ENCODE results near the gene ENO2. TPM values are rescaled to one million over a fixed set of nuclear protein-coding genes. Genes with fewer than 3 reads are reported as not detected.
A peak's percentile ranks its signal among the peaks of the same experiment; 100 is the strongest.

The ENO2 gene
- total RNA-seq, 2 donors from 2014 or later = 151 to 158 TPM

DNA sequence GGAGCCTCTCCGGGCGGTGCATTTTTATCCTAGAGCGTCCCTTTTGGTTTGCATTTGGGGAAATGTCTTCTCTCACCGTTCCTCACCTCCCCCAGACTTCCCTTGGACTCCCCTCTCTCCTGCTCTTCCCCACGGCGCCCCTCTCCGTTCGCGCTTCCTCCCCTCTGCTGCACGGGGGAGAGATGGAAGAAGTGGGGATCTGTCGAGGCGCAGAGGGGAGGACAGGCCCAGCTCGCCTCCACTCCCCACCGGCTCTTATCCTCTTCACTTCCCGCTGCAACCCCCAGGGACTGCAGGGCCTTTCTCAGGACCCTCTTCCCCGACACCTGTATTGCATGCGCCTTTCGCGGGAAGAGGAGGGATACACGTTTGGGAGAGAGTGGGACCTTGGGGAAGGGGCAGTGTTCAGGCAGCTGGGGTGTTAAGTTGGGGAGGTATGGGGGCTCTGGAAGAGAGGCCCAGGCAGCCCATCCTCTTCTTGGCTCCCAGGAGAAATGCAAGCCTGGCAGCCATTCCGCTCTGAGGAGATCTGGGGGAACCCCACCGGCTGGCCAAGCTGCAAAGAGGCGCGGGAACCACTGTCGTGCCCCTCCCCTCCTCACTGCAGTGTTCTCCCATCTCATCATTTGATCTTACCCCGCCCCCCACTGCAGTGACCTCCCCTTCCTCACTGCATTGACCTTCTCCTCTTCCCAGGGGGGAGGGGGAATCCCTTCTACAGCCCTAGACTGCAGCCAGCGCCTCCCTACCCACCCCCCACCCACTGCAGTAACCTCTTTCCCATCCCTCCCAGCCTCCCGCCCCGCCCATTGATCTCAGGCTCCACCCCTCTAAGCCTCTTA is 788 bp downstream of the ENO2 start:
- H3K27me3 Mint-ChIP-seq = peaks cover 0 to 7% of the 10 kb centered on the region in 2 donors
- H3K36me3 Mint-ChIP-seq = no peaks in the 10 kb centered on the region
- H3K4me1 Mint-ChIP-seq (ENCODE audit: low read depth in 2 of 2) = peaks cover 26 to 29% of the 10 kb centered on the region in 2 donors
- H3K27ac Mint-ChIP-seq = peak overlapping the region; percentile 67 to 80
- peak overlapping the region; percentile 95 for H3K4me3 Mint-ChIP-seq
- no peak for DNase-seq (ENCODE audit: low spot score)
- H3K9me3 Mint-ChIP-seq = no peaks in the 10 kb centered on the region
- ATAC-seq = no peak

DNA sequence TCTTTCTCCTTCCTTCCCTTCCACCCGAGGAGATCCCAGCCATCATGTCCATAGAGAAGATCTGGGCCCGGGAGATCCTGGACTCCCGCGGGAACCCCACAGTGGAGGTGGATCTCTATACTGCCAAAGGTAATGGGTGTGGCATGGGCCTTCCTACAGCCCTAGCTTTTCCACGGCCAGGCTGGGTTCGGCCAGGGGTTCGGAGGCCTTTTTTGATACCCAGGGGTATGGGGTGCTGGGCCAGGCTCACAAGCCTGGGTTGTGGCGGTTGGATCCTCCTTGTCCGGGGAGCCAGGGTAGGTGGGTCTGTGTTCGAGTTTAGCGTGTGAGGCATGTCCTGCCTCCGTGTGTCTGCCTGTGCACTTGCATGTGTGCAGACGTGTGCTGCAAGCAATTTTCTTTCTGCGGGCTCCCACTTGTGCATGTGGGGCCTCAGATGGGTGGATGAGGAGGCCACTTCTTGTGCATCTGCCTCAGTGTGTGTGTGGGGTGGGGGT is 1.5 kb downstream of the ENO2 start:
- ATAC-seq (no peak), DNase-seq (ENCODE audit: low spot score) (no peak)
- Mint-ChIP-seq H3K4me1 (ENCODE audit: low read depth in 2 of 2) (peaks cover 26 to 29% of the 10 kb centered on the region in 2 donors), H3K27me3 (peaks cover 0 to 7% of the 10 kb centered on the region in 2 donors), H3K27ac (no peak overlapping the region), H3K9me3 (no peaks in the 10 kb centered on the region), H3K36me3 (no peaks in the 10 kb centered on the region), H3K4me3 (peak overlapping the region; percentile 95)

DNA sequence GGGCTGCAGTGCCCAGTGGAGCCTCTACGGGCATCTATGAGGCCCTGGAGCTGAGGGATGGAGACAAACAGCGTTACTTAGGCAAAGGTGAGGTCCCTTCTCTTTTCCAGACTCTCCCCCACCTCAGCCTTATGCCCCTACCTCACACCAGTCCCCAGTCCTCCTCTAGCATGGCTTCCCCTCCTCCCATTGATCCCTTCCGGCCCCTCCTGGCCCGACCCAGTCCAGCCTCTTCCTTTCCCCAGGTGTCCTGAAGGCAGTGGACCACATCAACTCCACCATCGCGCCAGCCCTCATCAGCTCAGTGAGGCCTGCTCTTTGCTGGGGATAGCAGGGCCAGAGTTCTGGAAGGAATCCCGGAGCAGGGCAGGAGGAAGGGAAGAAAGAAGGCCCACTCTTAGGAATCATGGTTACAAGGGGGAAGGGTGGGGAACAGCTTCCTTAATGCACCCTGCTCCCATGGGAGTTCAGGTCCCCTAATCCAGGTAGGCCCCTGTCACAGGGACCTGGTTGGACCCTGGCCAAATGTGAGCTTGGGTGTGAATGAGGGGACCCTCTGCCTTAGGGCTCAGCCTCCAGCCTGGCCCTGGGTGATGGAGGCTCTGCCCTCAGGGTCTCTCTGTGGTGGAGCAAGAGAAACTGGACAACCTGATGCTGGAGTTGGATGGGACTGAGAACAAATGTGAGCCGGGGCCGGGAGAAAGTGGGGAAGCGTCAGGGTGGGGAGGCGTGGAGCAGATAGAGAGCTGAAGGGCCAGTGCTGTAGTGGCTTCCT is 2.2 kb downstream of the ENO2 start:
- DNase-seq (ENCODE audit: low spot score) (no peak), ATAC-seq (no peak)
- Mint-ChIP-seq H3K36me3 (no peaks in the 10 kb centered on the region), H3K4me1 (ENCODE audit: low read depth in 2 of 2) (peaks cover 26 to 29% of the 10 kb centered on the region in 2 donors), H3K9me3 (no peaks in the 10 kb centered on the region), H3K27me3 (peaks cover 0 to 7% of the 10 kb centered on the region in 2 donors), H3K27ac (no peak overlapping the region), H3K4me3 (peak overlapping the region; percentile 95)

DNA sequence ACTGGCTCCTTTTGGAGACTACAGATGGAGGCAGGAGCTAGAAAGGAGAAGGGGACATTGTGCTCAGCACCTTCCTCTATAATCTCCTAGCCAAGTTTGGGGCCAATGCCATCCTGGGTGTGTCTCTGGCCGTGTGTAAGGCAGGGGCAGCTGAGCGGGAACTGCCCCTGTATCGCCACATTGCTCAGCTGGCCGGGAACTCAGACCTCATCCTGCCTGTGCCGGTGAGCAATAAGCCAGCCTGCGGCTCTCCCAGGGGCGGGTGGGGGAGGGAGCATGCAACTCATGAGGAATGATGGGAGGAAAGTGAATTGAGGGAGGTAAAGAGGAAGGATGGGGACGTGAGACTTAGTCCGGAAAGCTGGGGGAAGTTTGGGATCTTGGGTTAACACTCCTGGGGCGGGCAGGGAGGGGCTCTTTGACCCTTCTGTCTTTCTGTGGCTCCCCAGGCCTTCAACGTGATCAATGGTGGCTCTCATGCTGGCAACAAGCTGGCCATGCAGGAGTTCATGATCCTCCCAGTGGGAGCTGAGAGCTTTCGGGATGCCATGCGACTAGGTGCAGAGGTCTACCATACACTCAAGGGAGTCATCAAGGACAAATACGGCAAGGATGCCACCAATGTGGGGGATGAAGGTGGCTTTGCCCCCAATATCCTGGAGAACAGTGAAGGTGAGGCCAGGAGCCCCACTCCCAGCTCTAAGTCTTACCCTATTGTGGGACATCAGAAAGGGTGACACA is 3.3 kb downstream of the ENO2 start:
- H3K4me3 Mint-ChIP-seq = no peak overlapping the region
- ATAC-seq = no peak
- H3K27me3 Mint-ChIP-seq = peaks cover 0 to 6% of the 10 kb centered on the region in 2 donors
- no peak overlapping the region for H3K27ac Mint-ChIP-seq
- DNase-seq (ENCODE audit: low spot score) = no peak
- no peaks in the 10 kb centered on the region for H3K36me3 Mint-ChIP-seq
- no peaks in the 10 kb centered on the region for H3K9me3 Mint-ChIP-seq
- peaks cover 23 to 28% of the 10 kb centered on the region in 2 donors for H3K4me1 Mint-ChIP-seq (ENCODE audit: low read depth in 2 of 2)

DNA sequence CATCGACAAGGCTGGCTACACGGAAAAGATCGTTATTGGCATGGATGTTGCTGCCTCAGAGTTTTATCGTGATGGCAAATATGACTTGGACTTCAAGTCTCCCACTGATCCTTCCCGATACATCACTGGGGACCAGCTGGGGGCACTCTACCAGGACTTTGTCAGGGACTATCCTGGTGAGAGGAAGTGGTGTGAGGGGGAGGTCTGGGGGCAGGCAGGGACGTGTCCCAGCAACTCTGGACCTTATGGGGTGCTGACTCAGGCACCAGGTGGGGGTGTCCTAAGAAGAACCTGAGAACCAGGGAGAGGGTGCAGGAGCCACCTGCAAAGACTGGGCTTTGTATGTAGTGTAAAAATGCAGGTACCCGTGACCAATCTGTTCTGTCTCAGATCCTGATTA is 5.2 kb downstream of the ENO2 start:
- DNase-seq (ENCODE audit: low spot score) = no peak
- Mint-ChIP-seq H3K36me3 (no peaks in the 10 kb centered on the region), H3K27me3 (no peaks in the 10 kb centered on the region), H3K4me3 (no peak overlapping the region), H3K4me1 (ENCODE audit: low read depth in 2 of 2) (peaks cover 20 to 24% of the 10 kb centered on the region in 2 donors), H3K9me3 (no peaks in the 10 kb centered on the region), H3K27ac (peak overlapping the region; percentile 3 to 11)
- no peak for ATAC-seq

DNA sequence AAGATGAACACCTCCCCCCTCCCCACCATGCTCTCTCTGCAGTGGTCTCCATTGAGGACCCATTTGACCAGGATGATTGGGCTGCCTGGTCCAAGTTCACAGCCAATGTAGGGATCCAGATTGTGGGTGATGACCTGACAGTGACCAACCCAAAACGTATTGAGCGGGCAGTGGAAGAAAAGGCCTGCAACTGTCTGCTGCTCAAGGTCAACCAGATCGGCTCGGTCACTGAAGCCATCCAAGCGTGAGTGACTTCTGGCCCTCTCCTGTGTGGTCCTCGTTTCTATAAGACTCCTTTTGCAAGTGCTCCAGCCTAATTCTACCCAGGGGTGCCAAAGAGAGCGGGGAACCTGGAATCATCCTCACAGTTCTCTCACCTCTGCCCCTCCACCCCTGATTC is 7.2 kb downstream of the ENO2 start:
- ATAC-seq = no peak
- Mint-ChIP-seq H3K4me3 (no peak overlapping the region), H3K27ac (no peak overlapping the region), H3K36me3 (no peaks in the 10 kb centered on the region), H3K9me3 (no peaks in the 10 kb centered on the region), H3K4me1 (ENCODE audit: low read depth in 2 of 2) (peaks cover 16 to 21% of the 10 kb centered on the region in 2 donors), H3K27me3 (no peaks in the 10 kb centered on the region)
- DNase-seq (ENCODE audit: low spot score) = no peak

DNA sequence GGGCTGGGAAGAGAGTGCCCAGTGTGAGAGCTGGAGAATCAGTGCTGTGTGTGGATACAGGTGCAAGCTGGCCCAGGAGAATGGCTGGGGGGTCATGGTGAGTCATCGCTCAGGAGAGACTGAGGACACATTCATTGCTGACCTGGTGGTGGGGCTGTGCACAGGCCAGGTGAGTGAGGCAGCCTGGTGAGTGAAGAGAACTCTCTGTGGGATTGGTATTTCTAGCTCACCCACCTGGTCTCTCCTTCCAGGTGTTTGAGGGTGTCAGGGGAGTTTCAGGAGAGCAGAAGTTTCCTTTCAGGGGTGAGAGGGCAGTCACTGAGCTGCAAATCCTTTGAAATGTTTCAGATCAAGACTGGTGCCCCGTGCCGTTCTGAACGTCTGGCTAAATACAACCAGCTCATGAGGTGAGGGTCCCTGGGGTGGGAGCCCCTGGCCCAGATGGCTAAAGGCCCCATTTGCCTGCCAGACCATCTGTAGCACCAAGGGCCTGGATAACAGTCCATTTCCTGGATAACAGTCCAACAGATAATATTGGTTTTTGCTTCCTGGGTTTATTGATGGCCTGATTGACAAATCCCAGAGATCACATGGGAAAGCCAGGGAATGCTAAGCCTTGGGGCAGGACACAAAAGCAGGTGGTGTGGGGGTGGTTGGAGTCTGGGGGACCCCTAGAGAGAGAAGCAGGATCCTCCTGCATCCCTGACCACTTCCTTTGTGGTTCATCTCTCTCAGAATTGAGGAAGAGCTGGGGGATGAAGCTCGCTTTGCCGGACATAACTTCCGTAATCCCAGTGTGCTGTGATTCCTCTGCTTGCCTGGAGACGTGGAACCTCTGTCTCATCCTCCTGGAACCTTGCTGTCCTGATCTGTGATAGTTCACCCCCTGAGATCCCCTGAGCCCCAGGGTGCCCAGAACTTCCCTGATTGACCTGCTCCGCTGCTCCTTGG is 7.9 kb downstream of the ENO2 start:
- DNase-seq (ENCODE audit: low spot score) (no peak), ATAC-seq (no peak)
- Mint-ChIP-seq H3K4me3 (no peak overlapping the region), H3K4me1 (ENCODE audit: low read depth in 2 of 2) (peaks cover 23 to 29% of the 10 kb centered on the region in 2 donors), H3K9me3 (no peaks in the 10 kb centered on the region), H3K27ac (no peak overlapping the region), H3K36me3 (no peaks in the 10 kb centered on the region), H3K27me3 (no peaks in the 10 kb centered on the region)

DNA sequence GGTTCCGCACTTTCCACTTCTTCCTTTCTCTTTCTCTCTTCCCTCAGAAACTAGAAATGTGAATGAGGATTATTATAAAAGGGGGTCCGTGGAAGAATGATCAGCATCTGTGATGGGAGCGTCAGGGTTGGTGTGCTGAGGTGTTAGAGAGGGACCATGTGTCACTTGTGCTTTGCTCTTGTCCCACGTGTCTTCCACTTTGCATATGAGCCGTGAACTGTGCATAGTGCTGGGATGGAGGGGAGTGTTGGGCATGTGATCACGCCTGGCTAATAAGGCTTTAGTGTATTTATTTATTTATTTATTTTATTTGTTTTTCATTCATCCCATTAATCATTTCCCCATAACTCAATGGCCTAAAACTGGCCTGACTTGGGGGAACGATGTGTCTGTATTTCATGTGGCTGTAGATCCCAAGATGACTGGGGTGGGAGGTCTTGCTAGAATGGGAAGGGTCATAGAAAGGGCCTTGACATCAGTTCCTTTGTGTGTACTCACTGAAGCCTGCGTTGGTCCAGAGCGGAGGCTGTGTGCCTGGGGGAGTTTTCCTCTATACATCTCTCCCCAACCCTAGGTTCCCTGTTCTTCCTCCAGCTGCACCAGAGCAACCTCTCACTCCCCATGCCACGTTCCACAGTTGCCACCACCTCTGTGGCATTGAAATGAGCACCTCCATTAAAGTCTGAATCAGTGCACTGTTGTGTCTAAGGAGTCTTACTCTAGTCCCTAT is 8.8 kb downstream of the ENO2 start:
- ATAC-seq (no peak), DNase-seq (ENCODE audit: low spot score) (no peak)
- Mint-ChIP-seq H3K36me3 (no peaks in the 10 kb centered on the region), H3K27me3 (no peaks in the 10 kb centered on the region), H3K4me3 (no peak overlapping the region), H3K4me1 (ENCODE audit: low read depth in 2 of 2) (peaks cover 25 to 30% of the 10 kb centered on the region in 2 donors), H3K9me3 (no peaks in the 10 kb centered on the region), H3K27ac (no peak overlapping the region)

DNA sequence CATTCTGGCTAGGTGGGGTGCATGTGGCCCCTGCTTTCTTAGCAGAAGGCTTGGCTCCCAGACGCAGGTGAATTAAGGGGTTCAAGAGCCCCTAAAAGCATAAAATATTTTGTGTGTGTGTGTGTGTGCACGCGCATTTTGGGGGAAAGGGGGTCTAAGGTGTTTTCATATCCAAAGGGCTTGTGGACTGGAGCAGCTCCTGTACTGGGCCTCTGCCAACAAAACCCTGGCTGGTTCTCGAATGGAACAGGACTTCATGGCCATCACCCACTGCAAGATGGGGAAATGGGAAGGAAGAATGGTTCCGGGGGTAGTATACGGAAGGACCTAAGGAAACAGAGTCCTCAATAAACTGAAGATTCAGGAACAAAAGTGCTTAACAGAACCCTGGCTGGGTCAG is 9.5 kb downstream of the ENO2 start:
- Mint-ChIP-seq H3K4me3 (no peak overlapping the region), H3K27me3 (no peaks in the 10 kb centered on the region), H3K9me3 (no peaks in the 10 kb centered on the region), H3K36me3 (no peaks in the 10 kb centered on the region), H3K4me1 (ENCODE audit: low read depth in 2 of 2) (peaks cover 29 to 34% of the 10 kb centered on the region in 2 donors), H3K27ac (peak overlapping the region in 1 of 2 donors; percentile 53)
- no peak for DNase-seq (ENCODE audit: low spot score)
- no peak for ATAC-seq

DNA sequence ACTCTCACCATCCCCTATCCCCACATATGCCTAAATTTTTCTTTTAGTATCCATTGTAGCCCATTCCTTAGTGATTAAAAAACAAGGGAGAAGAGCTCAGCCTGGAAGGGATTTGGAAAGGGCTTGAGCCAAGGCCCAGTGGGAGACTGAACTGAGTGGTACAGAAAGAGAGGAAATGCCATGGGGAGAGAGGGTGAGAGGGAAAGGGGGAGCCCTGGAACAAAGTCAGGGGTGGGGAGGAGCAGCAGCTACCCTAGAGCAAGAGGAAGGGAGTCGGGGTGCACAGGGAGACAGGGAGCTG is 10.8 kb downstream of the ENO2 start:
- ATAC-seq (no peak), DNase-seq (ENCODE audit: low spot score) (no peak)
- H3K4me1 Mint-ChIP-seq (ENCODE audit: low read depth in 2 of 2) = peaks cover 41 to 42% of the 10 kb centered on the region in 2 donors
- H3K27me3 Mint-ChIP-seq = no peaks in the 10 kb centered on the region
- H3K27ac Mint-ChIP-seq = peak overlapping the region; percentile 53 to 54
- H3K9me3 Mint-ChIP-seq = no peaks in the 10 kb centered on the region
- no peaks in the 10 kb centered on the region for H3K36me3 Mint-ChIP-seq
- peak overlapping the region; percentile 65 for H3K4me3 Mint-ChIP-seq

DNA sequence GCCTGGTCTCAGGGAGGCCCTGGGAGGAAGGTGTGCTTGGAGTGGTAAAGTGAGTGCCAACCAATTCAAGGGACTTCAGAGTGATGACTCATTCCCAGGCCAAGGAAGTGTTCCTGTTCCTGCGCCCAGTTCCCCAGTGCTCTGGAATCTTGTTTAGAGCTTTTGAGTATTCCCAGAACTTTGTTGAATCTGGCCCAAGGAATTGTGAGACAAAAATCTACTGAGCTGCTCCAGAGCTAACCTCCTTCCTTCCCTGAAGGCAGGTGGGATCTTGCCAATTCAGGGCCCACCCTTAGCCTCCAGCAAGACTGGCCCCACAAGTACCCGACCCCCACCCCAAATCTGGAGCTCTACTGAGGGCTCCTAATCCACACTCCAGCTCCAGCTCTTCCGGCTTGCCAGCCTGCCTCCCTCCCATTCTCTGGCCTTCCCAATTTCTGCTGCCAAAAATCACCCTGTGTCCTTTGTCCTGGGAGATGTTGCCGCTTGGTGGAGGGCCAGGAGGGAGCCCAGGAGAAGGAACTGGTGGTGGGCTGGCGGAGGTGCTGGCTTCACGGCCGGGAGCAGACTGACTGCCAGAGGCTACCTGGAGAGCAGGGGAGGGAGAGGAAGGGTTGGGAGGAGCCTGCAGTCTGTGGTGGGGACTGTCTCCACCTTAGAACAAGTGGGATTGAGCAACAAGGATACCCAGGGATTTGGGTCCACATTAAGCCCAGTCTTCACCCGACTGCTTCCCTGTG is 11.3 kb downstream of the ENO2 start:
- no peak for DNase-seq (ENCODE audit: low spot score)
- ATAC-seq = no peak
- Mint-ChIP-seq H3K9me3 (no peaks in the 10 kb centered on the region), H3K27ac (peak overlapping the region; percentile 54 to 93), H3K27me3 (no peaks in the 10 kb centered on the region), H3K36me3 (no peaks in the 10 kb centered on the region), H3K4me3 (peak overlapping the region; percentile 95), H3K4me1 (ENCODE audit: low read depth in 2 of 2) (peaks cover 41 to 42% of the 10 kb centered on the region in 2 donors)
